CD4-positive, alpha-beta T cell (primary cell): ENCODE data around the gene SEH1L. TPM values are rescaled to one million over a fixed set of nuclear protein-coding genes. Genes with fewer than 3 reads are reported as not detected.
A peak's percentile ranks its signal among the peaks of the same experiment; 100 is the strongest.

ENCODE experiments used
- ATAC-seq: fragments of 200-7000 bp; cut with Tn5 transposase; one replicate; pipeline ENCODE4 v1.10.0; 2022; ENCODE audit warnings: mild to moderate bottlenecking; ENCODE audit not compliant: poor library complexity
- CTCF ChIA-PET: fragments of 350-600 bp; sonication (Branson Sonifier 250); formaldehyde crosslinking; loops from one replicate; lab custom pipeline; 2021; ENCODE audit warnings: antibody characterized with exemption, inconsistent platforms; lab: Charles Lee
- POLR2A ChIA-PET: fragments of 350-600 bp; sonication (Branson Sonifier 250); formaldehyde crosslinking; loops from one replicate; lab custom pipeline; 2021; ENCODE audit warnings: antibody characterized with exemption, inconsistent platforms; lab: Charles Lee
- DNase-seq, 14 experiments: peaks; one replicate each; pipeline ENCODE4 v3.0.0-alpha.2; 2013 to 2020; ENCODE audit warnings: mixed read lengths in 2 of 14
- H3K27ac ChIP-seq, 2 donors: one replicate each; pipeline versions ENCODE4 v1.5.1 to v1.7.0; 2013; ENCODE audit warnings: low read length in 2 of 2, low read depth in 1 of 2, mild to moderate bottlenecking in 1 of 2
- H3K27me3 ChIP-seq, 2 experiments: 1 replicate in 1 of 2; 2 replicates in 1 of 2; pipeline versions ENCODE4 v1.6.1 to v1.7.0; 2013; ENCODE audit warnings: low read length in 2 of 2, control low read depth in 1 of 2, mild to moderate bottlenecking in 1 of 2, moderate library complexity in 1 of 2; ENCODE audit not compliant: insufficient read depth in 2 of 2, control insufficient read depth in 1 of 2
- H3K36me3 ChIP-seq: one replicate; pipeline ENCODE4 v1.6.1; 2013; ENCODE audit warnings: low read length, control low read depth; ENCODE audit not compliant: insufficient read depth
- H3K4me1 ChIP-seq: one replicate; pipeline ENCODE4 v1.6.1; 2013; ENCODE audit warnings: low read length, control low read depth; ENCODE audit not compliant: insufficient read depth
- H3K4me3 ChIP-seq: one replicate; pipeline ENCODE4 v1.5.1; 2013; ENCODE audit warnings: mild to moderate bottlenecking, low read length, moderate library complexity
- H3K9me3 ChIP-seq, 2 experiments: 1 replicate in 1 of 2; 2 replicates in 1 of 2; pipeline versions ENCODE4 v1.6.1 to v1.7.0; 2013; ENCODE audit warnings: low read length in 2 of 2, mild to moderate bottlenecking in 2 of 2, control low read depth in 1 of 2, moderate library complexity in 1 of 2; ENCODE audit not compliant: control insufficient read depth in 1 of 2, insufficient read depth in 1 of 2
- H3K27ac Mint-ChIP-seq: one replicate; pipeline ENCODE4 v1.8.0; 2020; ENCODE audit warnings: mixed read lengths
- H3K27me3 Mint-ChIP-seq: one replicate; pipeline ENCODE4 v1.8.0; 2021; ENCODE audit warnings: mixed read lengths
- H3K36me3 Mint-ChIP-seq: one replicate; pipeline ENCODE4 v1.8.0; 2021; ENCODE audit warnings: low read depth, mixed read lengths
- H3K4me1 Mint-ChIP-seq: one replicate; pipeline ENCODE4 v1.8.0; 2021; ENCODE audit warnings: low read depth, mixed read lengths
- H3K4me3 Mint-ChIP-seq: one replicate; pipeline ENCODE4 v1.8.0; 2020; ENCODE audit warnings: mild to moderate bottlenecking, mixed read lengths
- H3K9me3 Mint-ChIP-seq: one replicate; pipeline ENCODE4 v1.8.0; 2020; ENCODE audit warnings: mixed read lengths
- CTCF ChIP-seq: fragments of 200-600 bp; IDR thresholded peaks from one replicate; pipeline ENCODE4 v1.8.0; 2022; ENCODE audit warnings: antibody characterized with exemption, mild to moderate bottlenecking
- intact Hi-C, 2 experiments: fragments of 100-400 bp; cut with DNase I in 1 of 2; cut with micrococcal nuclease in 1 of 2; formaldehyde crosslinking; loops; one replicate each; pipeline versions ENCODE4 v1.15.1 to v1.9.0; 2023 to 2025; cut with DNase I, micrococcal nuclease
- total RNA-seq, 174 experiments: library from RNA in 2 of 174; stranded (reverse) in 2 of 174; gene quantifications; one replicate each; pipeline ENCODE4 v1.2.3 and lab custom pipeline; 2021 to 2026

Gene SEH1L
- total RNA-seq, 2 experiments from 2014 or later = 23.9 to 26.7 TPM

- no peak for TF ChIP-seq CTCF
- intact Hi-C loops = no loop called here
- Mint-ChIP-seq H3K9me3 (no peaks in the 10 kb centered on the region), H3K36me3 (no peaks in the 10 kb centered on the region), H3K4me1 (no peaks in the 10 kb centered on the region), H3K27ac (no peak overlapping the region), H3K27me3 (no peaks in the 10 kb centered on the region), H3K4me3 (no peak overlapping the region)
- H3K4me3 ChIP-seq = no peak overlapping the region
- POLR2A ChIA-PET = no interaction called here
- no peaks in the 10 kb centered on the region for H3K4me1 ChIP-seq
- CTCF ChIA-PET = no interaction called here
- no peak overlapping the region for H3K27ac ChIP-seq
- DNase-seq (no peak), ATAC-seq (no peak)
- no peaks in the 10 kb centered on the region for H3K9me3 ChIP-seq
- H3K36me3 ChIP-seq = no peaks in the 10 kb centered on the region
- H3K27me3 ChIP-seq = no peaks in the 10 kb centered on the region
Observed at GRCh38 chr18:12928206-12928605, 19.6 kb upstream of the SEH1L start.

GRCh38 chr18:12928641-12929040, 19.2 kb upstream of the SEH1L start:
- H3K27me3 ChIP-seq = no peaks in the 10 kb centered on the region
- TF ChIP-seq CTCF = no peak
- ChIA-PET CTCF (no interaction called here), POLR2A (no interaction called here)
- H3K27ac ChIP-seq = no peak overlapping the region
- ATAC-seq (no peak), DNase-seq (no peak)
- Mint-ChIP-seq H3K9me3 (no peaks in the 10 kb centered on the region), H3K4me3 (no peak overlapping the region), H3K27ac (no peak overlapping the region), H3K4me1 (no peaks in the 10 kb centered on the region), H3K36me3 (no peaks in the 10 kb centered on the region), H3K27me3 (no peaks in the 10 kb centered on the region)
- intact Hi-C loops = no loop called here
- no peaks in the 10 kb centered on the region for H3K9me3 ChIP-seq
- H3K36me3 ChIP-seq = no peaks in the 10 kb centered on the region
- no peak overlapping the region for H3K4me3 ChIP-seq
- H3K4me1 ChIP-seq = no peaks in the 10 kb centered on the region

- intact Hi-C loops = loop anchor here in 1 of 2 experiments (5.0 kb wide), 1 partner anchor 602 kb away; no protein-coding TSS in a partner anchor
Observed at GRCh38 chr18:12929477-12930083, 18.2 kb upstream of the SEH1L start.

More at GRCh38 chr18:12929477-12930083, 18.2 kb upstream of the SEH1L start:
- ChIA-PET POLR2A (interaction anchor here (0.7 kb wide), 1 partner anchor 12 kb away, joined by 3 read pairs; no protein-coding TSS in a partner anchor), CTCF (no interaction called here)
- no peak for ATAC-seq
- Histone ChIP-seq H3K27ac (no peak overlapping the region), H3K27me3 (no peaks in the 10 kb centered on the region), H3K4me1 (peaks cover 4% of the 10 kb centered on the region), H3K9me3 (no peaks in the 10 kb centered on the region), H3K36me3 (no peaks in the 10 kb centered on the region), H3K4me3 (no peak overlapping the region)
- H3K4me1 Mint-ChIP-seq = no peaks in the 10 kb centered on the region
- TF ChIP-seq CTCF = no peak
- no peak overlapping the region for H3K27ac Mint-ChIP-seq
- H3K9me3 Mint-ChIP-seq = no peaks in the 10 kb centered on the region
- H3K36me3 Mint-ChIP-seq = no peaks in the 10 kb centered on the region
- H3K4me3 Mint-ChIP-seq = no peak overlapping the region
- peak in 1 of 14 experiments; percentile 46 for DNase-seq
- peaks cover 2% of the 10 kb centered on the region for H3K27me3 Mint-ChIP-seq
